Smooth muscle cell (in vitro differentiated cells): ENCODE data around the gene LIPC. TPM values are rescaled to one million over a fixed set of nuclear protein-coding genes. Genes with fewer than 3 reads are reported as not detected.

Experiments used
- DNase-seq: peaks from one replicate; lab custom pipeline; 2025; ENCODE audit not compliant: unreplicated experiment; lab: John Stamatoyannopoulos, UW
- H2AFZ ChIP-seq: fragments of 200-600 bp; sonication (generic); 2 replicates; pipeline ENCODE4 v1.6.0; 2016; ENCODE audit warnings: antibody characterized with exemption, low read depth, mild to moderate bottlenecking
- H3F3A ChIP-seq: fragments of 200-600 bp; sonication (generic); 2 replicates; pipeline ENCODE4 v1.6.0; 2017; ENCODE audit warnings: antibody characterized with exemption, low read depth
- H3K27ac ChIP-seq: fragments of 200-600 bp; sonication (generic); 2 replicates; pipeline ENCODE4 v1.5.1; 2016; ENCODE audit warnings: low read depth, mild to moderate bottlenecking
- H3K27me3 ChIP-seq: fragments of 200-600 bp; sonication (generic); 2 replicates; pipeline ENCODE4 v1.6.1; 2016; ENCODE audit warnings: low read depth, mild to moderate bottlenecking
- H3K36me3 ChIP-seq: fragments of 200-600 bp; sonication (generic); 2 replicates; pipeline ENCODE4 v1.5.1; 2016; ENCODE audit warnings: low read depth
- H3K4me1 ChIP-seq: fragments of 200-600 bp; sonication (generic); 2 replicates; pipeline ENCODE4 v1.5.1; 2016; ENCODE audit warnings: low read depth
- H3K4me2 ChIP-seq: fragments of 200-600 bp; sonication (generic); 2 replicates; pipeline ENCODE4 v1.6.0; 2016; ENCODE audit warnings: mild to moderate bottlenecking
- H3K4me3 ChIP-seq: fragments of 200-600 bp; sonication (generic); 2 replicates; pipeline ENCODE4 v1.5.1; 2016; ENCODE audit warnings: mild to moderate bottlenecking
- H3K79me2 ChIP-seq: fragments of 200-600 bp; sonication (generic); 2 replicates; pipeline ENCODE4 v1.6.0; 2016; ENCODE audit warnings: low read depth, mild to moderate bottlenecking
- H3K9ac ChIP-seq: fragments of 200-600 bp; sonication (generic); 2 replicates; pipeline ENCODE4 v1.6.0; 2016; ENCODE audit warnings: low read depth
- H3K9me3 ChIP-seq: fragments of 200-600 bp; sonication (generic); replicated peaks from 2 replicates; pipeline ENCODE4 v1.5.1; 2016; ENCODE audit warnings: low read depth
- H4K20me1 ChIP-seq: fragments of 200-600 bp; sonication (generic); 2 replicates; pipeline ENCODE4 v1.6.0; 2016; ENCODE audit warnings: low read depth
- CTCF ChIP-seq: fragments of 200-600 bp; sonication (generic); IDR thresholded peaks from 2 replicates; pipeline ENCODE4 v1.5.1; 2017; ENCODE audit warnings: borderline replicate concordance, mild to moderate bottlenecking, antibody characterized with exemption; ENCODE audit not compliant: insufficient read depth, poor library complexity, severe bottlenecking
- WGBS: methylation state at CpG from one replicate; pipeline ENCODE4 v1.1.7; 2016; ENCODE audit warnings: low lambda C conversion rate; 5-methylcytosine and 5-hydroxymethylcytosine counted together
- polyA plus RNA-seq: library from polyadenylated mRNA; unstranded; fragments of >200 nt; fragmentation: Nextera tagmentation; extraction: Ambion mirVana; gene quantifications from 2 replicates; pipeline ENCODE4 v1.2.1, GENCODE V29; 2016
- total RNA-seq: library from RNA; depleted of rRNA; stranded (reverse); fragments of >200 nt; gene quantifications from 2 replicates; pipeline ENCODE4 v1.2.3, GENCODE V29; 2014

Gene LIPC
- total and polyA plus RNA-seq, 2 experiments from 2014 or later = not detected

DNA sequence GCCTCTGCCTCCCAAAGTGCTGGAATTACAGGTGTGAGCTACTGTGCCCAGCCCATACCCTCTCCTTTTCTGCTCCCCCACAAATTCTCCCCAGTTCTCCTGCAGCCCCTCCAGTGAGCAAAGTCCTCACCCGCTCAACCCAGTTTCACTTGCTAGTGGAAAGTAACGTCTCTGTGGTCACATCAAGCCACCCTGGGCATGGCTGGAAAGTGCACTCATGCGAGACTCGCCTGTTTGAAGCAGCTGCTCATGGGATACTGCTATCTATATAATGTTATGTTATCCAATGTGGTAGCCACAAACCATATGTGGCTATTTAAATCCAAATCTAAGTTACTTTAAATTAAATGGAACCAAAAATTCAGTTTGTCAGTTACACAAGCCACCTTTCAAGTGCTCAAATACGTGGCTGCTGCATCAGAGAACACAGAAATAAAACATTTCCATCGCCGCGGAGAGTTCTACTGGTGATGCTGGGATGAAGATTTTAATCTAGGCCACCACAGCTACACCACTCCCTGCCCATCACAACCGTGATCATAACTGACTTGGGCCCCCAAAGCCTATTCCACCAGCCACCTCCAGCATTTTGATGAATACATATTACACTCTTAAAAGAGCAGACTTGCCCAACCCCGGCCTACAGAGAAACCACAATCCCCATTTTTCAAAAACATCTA lies 119.4 kb downstream of the LIPC start:
- no peak for TF ChIP-seq CTCF
- 30% methylated on average over 10 of the region's 10 CpGs for WGBS
- Histone ChIP-seq H3K9ac (peak overlapping the region; percentile 79), H2AFZ (peak overlapping the region; percentile 90), H3F3A (peaks cover 41% of the 10 kb centered on the region), H3K4me1 (peaks cover 40% of the 10 kb centered on the region), H3K27ac (peak overlapping the region; percentile 94), H4K20me1 (no peaks in the 10 kb centered on the region), H3K27me3 (no peaks in the 10 kb centered on the region), H3K4me3 (peak overlapping the region; percentile 38), H3K9me3 (no peaks in the 10 kb centered on the region), H3K79me2 (no peaks in the 10 kb centered on the region), H3K36me3 (no peaks in the 10 kb centered on the region), H3K4me2 (peak overlapping the region; percentile 82)
- DNase-seq = no peak

DNA sequence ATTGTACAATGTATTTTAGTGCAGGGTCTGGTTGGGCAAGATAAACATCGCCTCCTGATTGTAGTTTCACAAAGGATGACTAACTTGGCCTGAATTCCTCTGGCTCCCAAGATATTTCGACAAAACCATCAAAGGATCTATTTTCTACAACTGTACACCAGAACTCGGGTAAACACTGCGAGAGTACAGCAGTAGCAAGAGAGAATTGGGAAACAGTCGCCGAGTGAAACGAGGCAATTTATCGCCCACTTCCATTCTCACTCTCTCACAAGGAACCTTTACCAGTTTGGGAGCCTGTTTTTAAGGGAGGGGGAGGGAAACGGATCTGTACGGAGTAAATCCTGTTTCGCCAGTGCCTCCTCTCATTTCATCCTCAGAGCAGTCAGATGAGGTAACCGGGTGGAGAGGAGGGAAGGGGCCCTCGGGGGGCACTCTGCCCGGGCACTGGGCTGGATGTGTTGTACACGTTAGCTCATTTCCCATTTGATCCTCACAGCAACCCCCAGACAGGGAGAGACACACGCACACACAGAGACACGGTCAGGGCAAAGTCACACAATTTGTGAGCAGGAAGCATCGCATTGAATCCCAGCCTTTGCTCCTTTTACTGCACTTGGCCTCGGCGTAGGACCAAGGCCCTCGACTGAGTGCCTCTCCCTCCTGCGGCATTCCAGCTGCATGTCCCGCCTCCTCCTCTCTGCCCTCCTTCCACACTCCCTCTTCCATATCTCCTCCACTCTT lies 120.1 kb downstream of the LIPC start:
- Histone ChIP-seq H4K20me1 (no peaks in the 10 kb centered on the region), H3K27ac (peak overlapping the region; percentile 94), H2AFZ (peak overlapping the region; percentile 90), H3K79me2 (no peaks in the 10 kb centered on the region), H3K4me2 (peak overlapping the region; percentile 82), H3K9me3 (no peaks in the 10 kb centered on the region), H3F3A (peaks cover 41% of the 10 kb centered on the region), H3K36me3 (no peaks in the 10 kb centered on the region), H3K4me1 (peaks cover 40% of the 10 kb centered on the region), H3K4me3 (peak overlapping the region; percentile 38), H3K9ac (peak overlapping the region; percentile 79), H3K27me3 (no peaks in the 10 kb centered on the region)
- TF ChIP-seq CTCF = no peak
- 12% methylated on average over 23 of the region's 23 CpGs for WGBS
- no peak for DNase-seq

GRCh38 chr15:58552505-58553364 lies 120.9 kb downstream of the LIPC start:
- Histone ChIP-seq H3K27me3 (no peaks in the 10 kb centered on the region), H3K36me3 (no peaks in the 10 kb centered on the region), H3K4me3 (no peak overlapping the region), H3K9ac (peak overlapping the region; percentile 79), H3K4me2 (peak overlapping the region; percentile 82), H4K20me1 (no peaks in the 10 kb centered on the region), H3F3A (peaks cover 41% of the 10 kb centered on the region), H3K9me3 (no peaks in the 10 kb centered on the region), H3K79me2 (no peaks in the 10 kb centered on the region), H3K4me1 (peaks cover 40% of the 10 kb centered on the region), H3K27ac (peak overlapping the region; percentile 94), H2AFZ (peak overlapping the region; percentile 90)
- TF ChIP-seq CTCF = no peak
- DNase-seq = no peak
- 80% methylated on average over 21 of the region's 24 CpGs for WGBS
